SKM-1 treated with dmso at 0.1 percent for 144 hours (cell line): ENCODE measurements around the gene GSN.

Source experiments
- DNase-seq: peaks from one replicate; lab custom pipeline; 2025; ENCODE audit not compliant: unreplicated experiment; lab: John Stamatoyannopoulos, UW

Gene GSN

GRCh38 chr9:121368745-121369144 lies 100.8 kb downstream of the GSN start:
- DNase-seq: no peak

- no peak for DNase-seq
Observed at GRCh38 chr9:121369595-121370265, 101.8 kb downstream of the GSN start, which contains the start of gene STOM. Gene STOM, minus strand, starts transcription at chr9:121370250. Its CDS starts 63 bp downstream, at chr9:121370187.

GRCh38 chr9:121371495-121372061 lies 103.6 kb downstream of the GSN start:
- DNase-seq: no peak

- DNase-seq: no peak
Observed at GRCh38 chr9:121372239-121373010, 104.5 kb downstream of the GSN start.

- DNase-seq: no peak
Observed at GRCh38 chr9:121373011-121373729, 105.2 kb downstream of the GSN start.

GRCh38 chr9:121376214-121376830 lies 108.4 kb downstream of the GSN start:
- no peak for DNase-seq

- DNase-seq: no peak
Observed at GRCh38 chr9:121380846-121381245, 112.9 kb downstream of the GSN start.
